Suprapubic skin (tissue), 4 donors: ENCODE results near the gene SLC16A9.

Source experiments
- CTCF ChIP-seq, 2 donors: fragments of 200-600 bp in 1 of 2; fragments of 450-650 bp in 1 of 2; sonication (generic) in 1 of 2; IDR thresholded peaks; one replicate each; pipeline ENCODE4 v1.5.1; 2016 to 2019; ENCODE audit warnings: antibody characterized with exemption in 2 of 2, mild to moderate bottlenecking in 1 of 2, moderate library complexity in 1 of 2
- POLR2A ChIP-seq, 2 donors: fragments of 450-650 bp; IDR thresholded peaks; one replicate each; pipeline ENCODE4 v1.6.1; 2017; ENCODE audit warnings: antibody characterized with exemption in 2 of 2, mild to moderate bottlenecking in 2 of 2, moderate library complexity in 2 of 2
- POLR2AphosphoS5 ChIP-seq, 3 donors: sonication (generic); formaldehyde crosslinking; IDR thresholded peaks; one replicate each; pipeline ENCODE4 v1.6.1; 2017; ENCODE audit warnings: antibody characterized with exemption in 3 of 3

- TF ChIP-seq CTCF (IDR thresholded peaks at IDR 0.05) (no peak), POLR2A (IDR thresholded peaks at IDR 0.05) (no peak), POLR2AphosphoS5 (IDR thresholded peaks at IDR 0.05) (no peak)
Observed at GRCh38 chr10:59684006-59684405, 25.6 kb downstream of the SLC16A9 start.
